Gastroesophageal sphincter (tissue), 3 donors: ENCODE data around the gene HSF5.

Source experiments
- CTCF ChIP-seq, 4 experiments: fragments of 200-600 bp in 2 of 4; fragments of 450-650 bp in 2 of 4; sonication (generic) in 1 of 4; IDR thresholded peaks; one replicate each; pipeline ENCODE4 v1.5.1; 2017 to 2019; ENCODE audit warnings: antibody characterized with exemption in 4 of 4, mild to moderate bottlenecking in 2 of 4, moderate library complexity in 2 of 4
- EP300 ChIP-seq: sonication (generic); formaldehyde crosslinking; IDR thresholded peaks from one replicate; pipeline ENCODE4 v1.6.1; 2017; ENCODE audit warnings: antibody characterized with exemption, mild to moderate bottlenecking
- POLR2A ChIP-seq, 2 donors: fragments of 450-650 bp; IDR thresholded peaks; one replicate each; pipeline ENCODE4 v1.6.1; 2017; ENCODE audit warnings: antibody characterized with exemption in 2 of 2, mild to moderate bottlenecking in 2 of 2, moderate library complexity in 1 of 2
- POLR2AphosphoS5 ChIP-seq: sonication (generic); formaldehyde crosslinking; IDR thresholded peaks from one replicate; pipeline ENCODE4 v1.6.1; 2017; ENCODE audit warnings: antibody characterized with exemption

- TF ChIP-seq CTCF (IDR thresholded peaks at IDR 0.05) = no peak
- no peak for TF ChIP-seq POLR2A (IDR thresholded peaks at IDR 0.05)
- no peak for TF ChIP-seq POLR2AphosphoS5
- TF ChIP-seq EP300 = no peak
Measured at GRCh38 chr17:58402679-58403078, 85.5 kb downstream of the HSF5 start.
